Measurements from ENCODE around the gene FANCC. TPM values are rescaled to one million over a fixed set of nuclear protein-coding genes. Genes with fewer than 3 reads are reported as not detected.
"Not testable (repeated sequence)": the region's sequence is repeated elsewhere in the genome, so short reads cannot be mapped to it uniquely, and the experiment has no call there.

FANCC gene
- polyA plus RNA-seq, 1 donor, result 24.8 TPM

DNA sequence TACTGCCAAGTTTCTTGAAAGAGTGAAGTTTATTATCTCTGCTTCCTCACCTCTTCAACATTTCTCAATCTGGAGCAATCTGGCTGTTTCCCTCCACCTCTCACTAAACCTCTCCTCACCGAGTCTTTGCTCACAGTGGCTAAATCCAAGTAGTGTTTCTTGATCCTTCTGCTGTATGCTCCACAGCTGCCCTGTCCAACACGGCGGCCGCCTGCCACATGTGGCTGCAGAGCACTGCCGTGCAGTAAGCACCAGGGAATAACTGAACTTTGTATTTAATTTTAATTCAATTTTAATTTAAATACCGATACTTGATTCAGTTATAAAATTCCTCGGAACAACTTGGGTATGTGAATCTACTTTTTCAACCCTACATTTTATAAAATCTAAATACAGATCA is 80.2 kb downstream of the FANCC start:
- DNase-seq, result no peak

DNA sequence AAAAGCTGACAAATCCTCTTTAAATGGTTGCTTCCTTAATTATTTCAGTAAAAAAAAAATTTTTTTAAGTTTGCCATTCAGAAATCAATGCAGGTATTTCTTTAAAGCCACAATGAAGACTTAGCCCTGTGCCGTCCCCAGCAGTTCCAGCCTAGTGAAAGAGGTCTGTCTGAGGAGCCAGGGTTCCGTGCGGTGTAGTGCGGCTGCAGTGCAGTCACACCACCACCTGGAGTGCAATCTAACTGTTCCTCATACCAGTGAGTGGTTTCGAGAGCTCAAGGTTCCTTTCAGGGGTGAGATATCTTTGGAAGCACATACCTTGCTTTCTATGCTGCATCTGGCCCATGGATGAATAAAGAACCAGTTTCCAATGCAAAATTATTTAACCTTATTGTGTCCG is 87.5 kb downstream of the FANCC start:
- no peak for DNase-seq

DNA sequence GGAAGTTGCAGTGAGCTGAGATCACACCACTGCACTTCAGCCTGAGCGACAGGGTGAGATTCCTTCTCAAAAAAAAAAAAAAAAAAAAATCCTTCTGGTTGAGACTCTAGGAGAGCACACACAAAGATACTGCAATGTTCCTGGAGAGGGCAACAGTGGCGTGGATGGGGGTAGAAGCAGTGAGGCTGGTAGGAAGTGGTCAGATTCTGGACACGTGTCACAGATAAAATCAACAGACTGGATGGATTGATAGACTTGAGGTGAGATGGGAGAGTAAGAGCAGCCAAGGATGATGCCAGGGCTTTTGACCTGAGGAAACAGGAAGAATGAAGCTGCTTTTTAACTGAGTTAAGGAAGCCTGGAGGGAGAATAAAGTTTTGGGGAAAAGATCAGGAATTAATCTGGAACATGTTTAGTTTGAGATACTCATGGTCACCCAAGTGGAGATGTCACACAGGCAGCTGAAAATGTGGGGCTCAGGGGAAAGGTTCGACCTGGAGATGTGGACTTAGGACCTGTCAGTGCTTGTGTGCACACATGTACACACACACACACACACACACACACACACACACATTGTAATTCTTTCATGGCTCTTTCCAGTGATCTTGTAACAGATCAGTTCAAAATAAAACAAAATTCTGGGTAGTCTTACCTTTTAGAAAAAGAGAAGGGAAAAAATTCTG is 88.1 kb downstream of the FANCC start:
- no peak for DNase-seq

DNA sequence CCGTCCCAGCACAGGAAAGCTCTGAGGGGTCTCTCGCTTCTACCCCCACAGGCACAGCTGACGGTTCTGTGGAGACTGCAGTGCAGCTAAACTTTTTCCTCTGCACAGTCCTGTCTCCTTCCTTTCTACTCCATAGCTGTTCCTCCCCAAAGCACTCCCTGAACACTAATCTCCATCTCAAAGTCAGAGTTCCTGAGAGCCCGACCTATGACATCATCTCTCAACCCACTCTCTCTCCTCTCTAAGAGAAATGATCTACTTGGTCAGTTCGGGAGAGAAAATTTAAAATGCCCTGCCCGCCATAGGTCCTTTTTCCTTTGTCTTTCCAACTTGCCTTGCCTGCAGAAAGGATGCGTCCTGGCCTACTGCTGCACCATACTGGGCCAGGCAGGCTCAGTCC is 90.6 kb downstream of the FANCC start:
- no peak for DNase-seq

DNA sequence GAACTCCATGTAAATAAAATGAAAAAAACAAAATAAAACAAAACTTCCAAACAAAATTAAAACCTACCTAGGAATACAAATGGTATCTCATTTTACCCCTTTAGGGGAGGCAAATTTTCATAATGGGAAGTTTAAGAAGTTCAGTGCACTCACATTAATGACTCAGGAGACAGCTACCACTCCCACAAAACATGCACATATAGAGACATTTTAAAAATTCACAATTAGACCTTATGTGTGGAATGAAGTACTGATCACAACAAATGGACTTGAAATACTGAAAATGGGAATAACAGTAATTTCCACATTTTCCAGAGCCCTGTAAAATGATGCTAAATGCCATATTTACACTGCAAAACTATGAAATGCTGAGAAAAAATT is 91.8 kb downstream of the FANCC start:
- DNase-seq, result no peak

DNA sequence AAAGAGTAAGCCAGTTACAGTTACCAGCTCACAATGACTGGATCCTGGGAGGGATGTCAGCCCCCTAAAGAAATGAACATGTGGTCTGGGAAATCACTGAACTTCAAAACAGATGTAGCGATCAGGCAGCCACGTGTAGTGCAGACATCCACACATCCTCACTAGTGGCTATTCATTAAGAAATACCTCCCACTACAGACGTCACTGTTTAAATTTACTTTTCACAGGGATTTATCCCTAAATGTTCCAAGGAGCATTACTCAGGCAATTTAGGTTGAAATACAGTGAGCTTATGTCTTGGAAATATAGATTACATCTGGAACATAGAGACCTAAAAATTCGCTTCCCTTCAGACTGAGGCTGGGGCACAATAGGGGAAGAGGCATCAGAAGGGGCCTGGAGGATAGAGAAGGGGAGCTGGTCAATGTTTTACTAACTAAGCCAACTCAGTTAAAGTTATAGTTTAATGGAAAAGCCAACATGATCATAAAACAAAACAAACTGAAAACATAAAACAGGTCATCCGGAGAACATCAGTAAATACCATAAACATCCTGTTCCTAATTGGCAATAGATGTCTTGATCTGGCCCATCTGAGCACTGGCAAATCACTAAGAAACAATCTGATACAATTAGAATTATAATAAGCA is 92.3 kb downstream of the FANCC start:
- no peak for DNase-seq

DNA sequence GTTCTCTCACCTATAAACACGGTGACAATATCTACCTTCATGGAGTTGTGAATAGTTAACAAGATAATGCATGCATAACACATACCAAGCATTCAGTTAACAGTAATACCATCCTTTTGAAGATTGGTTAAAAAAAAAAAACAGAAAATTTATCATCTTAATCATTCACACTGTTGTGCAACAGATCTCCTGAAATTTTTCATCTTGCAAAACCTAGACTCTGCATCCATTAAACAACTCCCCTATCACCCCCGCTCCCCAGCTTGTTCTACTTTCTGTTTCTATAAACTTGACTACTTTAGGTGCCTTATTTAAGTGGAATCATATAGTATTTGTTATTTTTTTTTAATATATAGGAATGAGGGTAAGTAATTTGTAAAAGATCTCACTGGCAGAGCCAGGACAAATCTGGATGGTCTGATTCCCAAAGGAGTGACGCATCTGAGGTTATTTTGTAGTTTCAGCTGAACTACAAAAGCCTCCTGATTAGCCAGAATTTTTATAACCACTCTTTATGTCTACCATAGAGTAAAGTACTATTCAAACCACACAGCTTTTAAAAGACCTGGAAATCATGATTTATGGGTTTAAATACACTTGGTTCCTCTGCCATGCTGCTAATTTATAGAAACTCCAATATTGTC is 93.0 kb downstream of the FANCC start:
- DNase-seq, result no peak

DNA sequence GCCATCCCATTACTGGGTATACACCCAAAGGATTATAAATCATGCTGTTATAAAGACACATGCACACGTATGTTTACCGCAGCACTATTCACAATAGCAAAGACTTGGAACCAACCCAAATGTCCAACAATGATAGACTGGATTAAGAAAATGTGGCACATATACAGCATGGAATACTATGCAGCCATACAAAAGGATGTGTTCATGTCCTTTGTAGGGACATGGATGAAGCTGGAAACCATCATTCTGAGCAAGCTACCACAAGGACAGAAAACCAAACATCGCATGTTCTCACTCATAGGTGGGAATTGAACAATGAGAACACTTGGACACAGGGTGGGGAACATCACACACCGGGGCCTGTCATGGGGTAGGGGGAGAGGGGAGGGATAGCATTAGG is 97.2 kb downstream of the FANCC start:
- not testable (repeated sequence) for DNase-seq

DNA sequence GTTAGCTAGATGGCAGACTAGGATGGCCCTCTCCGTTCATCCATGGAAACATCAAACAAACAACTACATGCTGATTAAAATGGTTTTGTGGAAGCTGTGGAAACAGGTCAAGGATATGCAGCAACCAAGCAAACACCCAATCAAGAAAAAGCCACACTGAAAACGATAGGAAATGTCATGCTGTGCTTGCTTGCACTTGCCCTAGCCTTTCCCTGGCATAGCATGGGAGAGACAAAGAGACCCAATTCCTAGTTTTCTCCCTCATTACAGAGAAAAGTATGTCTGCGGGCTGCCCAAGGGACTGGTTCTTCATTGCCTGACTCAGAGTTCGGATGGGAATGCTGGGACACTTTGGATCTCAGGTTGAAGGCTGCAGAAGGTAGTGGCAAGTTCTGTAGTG is 98.7 kb downstream of the FANCC start:
- no peak for DNase-seq

DNA sequence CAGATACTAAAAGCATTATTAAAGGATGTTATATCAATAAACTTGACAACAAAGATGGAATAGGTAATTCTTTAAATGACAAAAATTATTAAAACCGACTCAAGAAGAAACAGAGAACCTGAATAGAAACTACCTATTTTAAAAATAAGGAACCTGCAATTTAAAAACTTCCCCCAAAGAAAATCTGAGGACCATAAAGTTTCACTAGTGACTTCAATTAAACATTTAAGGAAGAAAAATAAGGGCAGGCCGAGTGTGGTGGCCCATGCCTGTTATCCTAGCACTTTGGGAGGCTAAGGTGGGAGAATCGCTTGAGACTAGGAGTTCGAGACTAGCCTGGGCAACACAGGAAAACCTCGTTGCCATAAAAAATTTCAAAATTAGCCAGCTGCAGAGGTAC is 99.6 kb downstream of the FANCC start:
- DNase-seq, result no peak

DNA sequence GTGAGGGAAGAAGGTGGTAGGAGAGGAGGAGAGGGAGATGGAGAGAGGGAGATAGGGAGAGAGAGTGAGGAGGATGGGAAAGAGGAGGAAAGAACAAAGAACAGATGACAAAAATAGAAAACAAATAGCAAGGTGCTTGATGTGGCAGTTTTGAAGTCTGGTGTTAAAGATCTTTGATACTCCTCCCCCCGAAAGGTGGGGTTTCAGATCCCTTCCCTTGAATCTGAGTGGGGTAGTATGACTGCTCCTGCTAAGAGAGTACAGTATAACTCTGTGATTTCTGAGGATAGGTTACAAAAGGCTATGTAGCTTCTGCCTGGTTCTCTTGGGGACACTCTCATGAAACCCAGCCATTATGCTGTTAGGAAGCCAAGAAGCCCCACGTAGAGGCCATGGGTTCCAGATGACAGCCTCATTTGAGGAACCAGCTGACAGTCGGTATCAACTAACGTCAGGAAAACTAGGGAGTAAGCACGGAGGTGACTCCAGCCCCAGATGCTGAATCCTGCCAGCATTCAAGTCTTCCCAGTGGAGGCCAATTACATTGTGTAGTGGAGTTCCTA is 102.1 kb downstream of the FANCC start:
- DNase-seq, result no peak

DNA sequence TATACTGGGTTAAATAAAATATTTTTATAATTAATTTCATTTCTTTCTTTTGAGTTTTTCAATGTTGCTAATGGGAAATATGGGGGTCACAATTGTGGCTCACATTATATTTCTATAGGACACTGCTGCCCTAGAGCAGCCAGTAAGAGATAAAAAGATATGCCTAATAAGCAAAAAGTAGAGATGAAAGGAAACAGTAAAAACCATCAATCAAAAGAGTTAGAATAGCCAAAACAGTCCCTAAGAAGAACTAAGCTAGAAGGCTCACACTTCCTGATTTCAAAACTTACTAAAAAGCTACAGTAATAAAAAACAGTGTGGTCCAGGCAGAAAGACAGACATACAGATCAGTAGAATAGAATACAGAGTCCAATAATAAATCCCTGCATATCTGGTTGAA is 104.4 kb downstream of the FANCC start:
- no peak for DNase-seq

DNA sequence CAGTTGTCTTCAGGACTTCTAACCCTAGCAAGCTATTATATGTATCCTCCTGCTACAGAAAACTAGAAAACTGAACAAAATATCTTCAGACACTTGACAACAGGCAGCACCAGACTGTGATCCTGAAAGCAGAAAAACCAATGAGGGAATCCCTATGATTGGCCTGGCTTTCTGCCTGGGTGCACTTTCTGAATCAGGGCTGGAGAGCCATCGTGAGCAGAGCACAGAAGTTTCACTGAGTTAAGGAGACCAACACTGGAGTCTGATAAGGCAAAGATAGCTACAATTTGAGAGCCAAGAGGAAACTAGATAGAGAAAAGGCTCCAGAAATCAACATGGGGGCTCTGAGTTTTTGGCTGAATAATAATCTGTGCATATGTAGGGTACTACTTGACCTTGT is 106.5 kb downstream of the FANCC start:
- no peak for DNase-seq

DNA sequence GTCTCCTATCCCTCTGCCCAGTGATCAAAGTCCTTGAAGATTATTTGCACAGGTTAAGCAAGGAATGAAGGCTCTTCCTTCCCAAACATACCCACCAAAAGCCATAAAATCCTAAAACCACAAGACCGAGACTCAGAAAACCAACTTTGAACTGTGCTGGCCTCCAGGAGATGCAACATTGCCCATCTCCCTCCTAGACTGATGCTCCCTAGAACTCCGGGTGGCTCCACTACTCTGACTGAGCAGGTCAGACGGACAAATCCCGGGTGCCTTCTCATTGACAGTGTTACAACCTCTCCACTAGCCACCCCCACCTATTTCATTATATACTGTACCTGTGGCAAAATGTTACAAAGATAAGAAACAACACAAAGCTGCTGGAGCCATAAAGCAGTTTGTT is 110.1 kb downstream of the FANCC start:
- DNase-seq, result no peak

DNA sequence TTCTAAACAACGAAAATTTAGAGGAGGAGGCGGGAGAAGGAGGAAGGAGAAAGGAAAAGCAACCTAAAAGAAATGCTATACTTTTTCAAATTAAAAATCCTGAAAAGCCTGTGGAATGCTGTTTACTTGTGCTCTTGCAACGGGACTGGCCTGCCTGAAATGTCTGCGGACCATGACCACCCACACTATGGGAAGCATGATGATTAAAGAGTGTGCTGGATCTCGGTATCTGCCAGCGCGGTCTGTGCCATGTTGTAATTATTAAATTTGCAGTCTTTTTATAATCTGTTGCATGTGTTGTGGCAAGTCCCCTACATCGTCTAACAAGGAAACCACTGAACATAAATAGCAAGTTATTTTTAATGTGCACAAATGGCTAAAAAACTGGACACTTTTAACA is 111.4 kb downstream of the FANCC start:
- DNase-seq, result no peak

DNA sequence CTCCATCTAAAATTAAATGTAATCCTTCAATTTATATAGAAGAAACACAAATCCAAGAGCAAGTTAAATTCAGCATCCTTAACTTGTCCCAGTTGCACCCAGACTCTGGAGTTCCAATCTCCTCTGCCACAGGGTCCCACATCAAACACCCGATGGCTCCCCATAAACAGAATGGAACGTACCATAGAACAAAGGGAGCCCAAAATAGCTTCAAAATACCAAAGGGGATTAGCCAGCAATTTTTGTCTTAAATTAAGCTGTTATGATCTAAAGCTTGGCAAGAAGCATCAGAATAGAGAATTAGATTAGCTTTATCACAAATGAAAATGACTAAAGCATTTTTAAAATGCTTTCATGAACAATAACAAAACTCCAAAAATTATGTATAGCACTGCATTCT is 112.8 kb downstream of the FANCC start:
- DNase-seq, result no peak

DNA sequence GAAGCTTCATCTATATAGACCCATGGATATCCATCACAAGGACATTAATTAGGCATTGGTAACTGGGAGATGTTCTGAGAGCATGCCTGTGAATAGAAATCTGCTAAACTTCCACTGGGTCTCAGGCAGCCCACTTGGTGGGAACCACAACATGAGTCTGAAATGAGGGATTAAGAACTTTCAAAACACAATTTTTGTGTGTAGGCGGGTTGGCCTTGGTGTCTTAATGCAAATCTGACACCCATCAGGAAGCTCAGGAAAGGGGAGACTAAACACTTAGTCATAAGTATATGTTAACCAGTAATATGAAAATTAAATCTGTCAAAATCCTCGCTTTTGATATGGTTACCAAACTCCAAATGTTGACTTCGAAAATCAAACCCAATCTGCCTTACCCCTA is 113.2 kb downstream of the FANCC start:
- no peak for DNase-seq

DNA sequence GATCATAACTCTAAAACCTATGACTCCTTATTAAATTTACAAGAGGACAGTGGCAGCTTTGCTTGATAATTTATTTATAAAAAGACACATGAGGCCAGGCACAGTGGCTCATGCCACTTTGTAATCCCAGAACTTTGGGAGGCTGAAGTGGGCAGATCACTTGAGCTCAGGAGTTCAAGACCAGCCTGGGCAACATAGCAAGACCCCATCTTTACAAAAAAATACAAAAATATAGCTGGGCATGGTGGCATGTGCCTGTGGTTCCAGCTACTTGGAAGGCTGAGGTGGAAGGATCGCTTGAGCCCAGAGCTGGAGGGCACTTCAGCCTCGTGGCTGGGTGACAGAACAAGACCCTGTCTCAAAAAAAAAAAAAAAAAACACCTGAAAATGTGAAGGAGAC is 114.5 kb downstream of the FANCC start:
- not testable (repeated sequence) for DNase-seq

DNA sequence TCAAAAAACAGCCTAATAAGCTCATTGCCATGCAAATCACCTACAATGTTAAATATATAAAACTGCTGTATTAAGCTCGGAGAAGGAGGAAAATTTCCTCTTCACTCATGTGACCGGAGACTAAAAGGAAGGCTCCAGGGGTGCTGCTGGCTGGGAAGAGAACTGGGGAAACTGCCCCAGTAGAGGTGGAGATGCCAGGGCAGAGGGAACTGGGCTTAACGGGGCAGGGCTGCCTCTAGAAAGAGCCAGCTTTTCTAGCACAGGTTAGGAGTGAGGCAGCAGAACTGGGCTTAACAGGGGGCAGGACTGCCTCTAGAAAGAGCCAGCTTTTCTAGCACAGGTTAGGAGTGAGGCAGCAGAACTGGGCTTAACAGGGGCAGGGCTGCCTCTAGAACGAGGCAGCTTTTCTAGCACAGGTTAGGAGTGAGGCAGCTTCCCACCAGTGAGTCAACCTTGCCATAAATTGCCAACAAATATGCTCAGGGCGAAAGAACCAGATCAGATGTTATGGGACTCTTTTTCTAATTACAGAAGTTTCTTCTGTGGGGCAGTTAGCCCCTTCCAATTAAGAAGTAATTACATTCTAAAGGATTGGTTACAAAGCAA is 115.3 kb downstream of the FANCC start:
- DNase-seq, result no peak

DNA sequence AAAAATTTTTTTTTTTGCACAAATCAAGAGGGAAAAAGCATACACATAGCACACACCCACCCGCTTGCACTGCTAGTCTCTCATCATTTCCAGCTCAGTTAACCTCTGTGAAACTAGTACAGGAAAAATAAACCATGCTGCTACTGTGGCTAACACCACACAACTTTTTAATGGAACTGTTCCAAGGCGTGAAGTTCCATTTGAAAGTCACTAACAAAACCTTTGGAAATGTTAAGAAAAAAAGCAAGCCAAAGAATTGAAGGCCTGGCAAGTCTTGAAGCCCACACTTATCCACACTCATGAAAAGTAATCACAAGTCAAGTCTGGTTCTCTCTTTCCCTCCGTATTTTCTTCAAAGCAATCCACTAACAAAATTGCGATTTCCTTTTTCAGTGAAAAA is 116.3 kb downstream of the FANCC start:
- no peak for DNase-seq

DNA sequence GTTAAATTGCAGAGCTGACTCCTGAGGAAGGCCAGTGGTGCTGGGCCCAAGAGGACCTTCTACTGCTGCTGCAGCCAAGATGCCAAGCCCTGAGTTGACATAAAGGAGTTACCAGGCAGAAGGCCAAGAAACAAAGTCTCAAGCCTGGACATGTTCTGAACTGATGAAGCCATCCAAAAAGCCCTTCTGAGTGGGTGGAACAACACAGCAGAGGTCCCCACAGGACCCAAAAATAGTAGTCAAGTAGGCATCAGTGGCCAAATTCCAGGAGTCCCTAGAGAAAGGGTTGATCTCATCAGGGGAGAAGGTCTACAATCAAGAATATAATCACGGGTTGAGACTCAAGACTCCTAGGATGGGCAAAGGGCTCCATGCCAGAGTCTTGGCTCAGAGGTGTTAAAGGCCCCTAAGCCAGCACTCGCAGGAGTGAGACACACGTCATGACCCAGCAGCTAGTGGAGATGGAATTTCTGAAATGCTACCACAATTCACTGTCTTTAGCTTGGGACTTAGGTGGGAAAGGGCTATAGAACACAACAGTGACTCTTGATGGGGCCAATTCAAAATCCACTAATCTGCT is 119.7 kb downstream of the FANCC start:
- DNase-seq, result no peak

DNA sequence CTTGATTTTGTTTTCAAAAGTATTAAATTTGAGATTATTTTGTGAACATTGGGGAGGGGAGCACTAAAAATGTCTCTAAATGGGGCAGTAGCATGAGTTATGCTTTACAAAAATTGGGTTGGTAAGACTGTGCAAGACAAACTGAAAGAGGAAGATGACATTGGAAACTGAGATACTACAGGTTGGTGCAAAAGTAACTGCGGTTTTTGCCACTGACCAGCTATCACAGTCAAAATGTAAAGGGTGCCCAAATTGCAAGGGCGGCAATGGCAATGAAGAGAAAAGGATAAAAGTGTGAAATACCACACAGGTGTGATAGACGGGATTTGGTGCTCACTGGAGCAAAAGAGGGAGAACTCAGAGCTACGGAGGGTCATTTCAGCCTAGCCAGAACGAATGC is 124.0 kb downstream of the FANCC start:
- no peak for DNase-seq

DNA sequence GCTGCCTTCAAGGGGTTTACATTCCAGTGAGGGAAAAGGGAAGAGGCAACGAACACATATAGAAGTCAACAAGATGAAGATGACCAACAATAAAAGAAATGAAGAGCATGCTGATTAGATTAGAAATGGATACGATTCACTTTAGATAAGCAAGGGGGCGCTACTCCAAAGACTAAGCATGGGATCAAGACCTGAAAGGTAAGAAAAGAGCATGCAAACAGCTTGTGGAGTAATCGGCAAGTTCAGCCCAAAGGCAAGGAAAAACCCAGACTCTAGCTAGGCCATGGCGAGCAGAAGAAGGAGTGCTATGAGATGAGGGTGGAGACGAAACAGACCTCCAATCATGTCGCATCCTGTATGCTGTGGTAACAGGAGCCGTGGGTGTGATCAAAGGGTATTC is 124.4 kb downstream of the FANCC start:
- no peak for DNase-seq
